C1 segment of cervical spinal cord (tissue), 14 donors: ENCODE data around the gene RRP15.

ENCODE experiments used
- DNase-seq, 14 donors: peaks; one replicate each; lab custom pipeline; 2025; lab: John Stamatoyannopoulos, UW

RRP15 gene

GRCh38 chr1:218339267-218339831 is 54.3 kb downstream of the RRP15 start:
- DNase-seq = no peak

GRCh38 chr1:218341325-218341724 is 56.2 kb downstream of the RRP15 start:
- no peak for DNase-seq

GRCh38 chr1:218342091-218342490 is 57.0 kb downstream of the RRP15 start:
- DNase-seq = no peak

GRCh38 chr1:218344814-218345672 is 60.0 kb downstream of the RRP15 start, which contains the start of gene TGFB2:
TGFB2 (plus strand) TSS chr1:218345336; CDS start chr1:218346702, 1,366 bp downstream.
- DNase-seq = peak in 9 of 14 donors; percentile 20 to 71 (median 54)

GRCh38 chr1:218345673-218346390 is 60.7 kb downstream of the RRP15 start:
- DNase-seq = peak in 8 of 14 donors; percentile 17 to 72 (median 48)

GRCh38 chr1:218346391-218347204 is 61.5 kb downstream of the RRP15 start:
- peak in 7 of 14 donors; percentile 8 to 40 (median 31) for DNase-seq

- DNase-seq = peak in 4 of 14 donors; percentile 25 to 31 (median 30)
Observed at GRCh38 chr1:218347336-218347722, 62.2 kb downstream of the RRP15 start.

GRCh38 chr1:218347723-218348627 is 62.9 kb downstream of the RRP15 start:
- peak in 2 of 14 donors; percentile 3 to 12 for DNase-seq

- DNase-seq = peak in 1 of 14 donors; percentile 12
Observed at GRCh38 chr1:218348628-218349071, 63.6 kb downstream of the RRP15 start.

GRCh38 chr1:218349348-218350034 is 64.4 kb downstream of the RRP15 start:
- no peak for DNase-seq

GRCh38 chr1:218350035-218350525 is 65.0 kb downstream of the RRP15 start:
- no peak for DNase-seq

GRCh38 chr1:218350801-218351266 is 65.7 kb downstream of the RRP15 start:
- no peak for DNase-seq

- DNase-seq = peak in 3 of 14 donors; percentile 12 to 26 (median 24)
Observed at GRCh38 chr1:218351391-218352074, 66.4 kb downstream of the RRP15 start.

- DNase-seq = no peak
Observed at GRCh38 chr1:218352075-218352438, 67.0 kb downstream of the RRP15 start.

- DNase-seq = no peak
Observed at GRCh38 chr1:218353656-218354055, 68.6 kb downstream of the RRP15 start.

GRCh38 chr1:218355278-218355677 is 70.2 kb downstream of the RRP15 start:
- no peak for DNase-seq

- DNase-seq = no peak
Observed at GRCh38 chr1:218357211-218357892, 72.3 kb downstream of the RRP15 start.

- DNase-seq = no peak
Observed at GRCh38 chr1:218357893-218358232, 72.8 kb downstream of the RRP15 start.
